GM12891 (cell line): ENCODE measurements around the gene TCP11L1.

ENCODE experiments used
- POLR2A ChIP-seq: IDR thresholded peaks from 2 replicates; pipeline ENCODE4 v1.6.1; 2011; ENCODE audit warnings: low read depth, low read length, control low read depth
- POLR2AphosphoS5 ChIP-seq: IDR thresholded peaks from 2 replicates; pipeline ENCODE4 v1.6.1; 2011; ENCODE audit warnings: low read depth, low read length, control low read depth
- POU2F2 ChIP-seq: IDR thresholded peaks from 2 replicates; pipeline ENCODE4 v1.6.1; 2011; ENCODE audit warnings: low read depth, mild to moderate bottlenecking, control low read depth, low read length, moderate library complexity
- TAF1 ChIP-seq: IDR thresholded peaks from 2 replicates; pipeline ENCODE4 v1.6.1; 2011; ENCODE audit warnings: low read depth, low read length, control low read depth

- no peak for TF ChIP-seq POLR2A
- no peak for TF ChIP-seq TAF1
- no peak for TF ChIP-seq POLR2AphosphoS5
- no peak for TF ChIP-seq POU2F2
These were observed 12.9 kb downstream of the TCP11L1 start for GRCh38 chr11:33052231-33052630.
